PC-9 (cell line): ENCODE measurements around the gene RRP9. TPM values are rescaled to one million over a fixed set of nuclear protein-coding genes. Genes with fewer than 3 reads are reported as not detected.
"Not testable (repeated sequence)": the region's sequence is repeated elsewhere in the genome, so short reads cannot be mapped to it uniquely, and the experiment has no call there.

Experiments
- Bru-seq: library from RNA; stranded (reverse); fragments of 400-500 nt; gene quantifications from one replicate; lab custom pipeline; 2021; lab: Mats Ljungman, UMichigan
- BruChase-seq, 2 experiments: library from RNA; stranded (reverse); fragments of 400-500 nt; gene quantifications; one replicate each; lab custom pipeline; 2021; lab: Mats Ljungman, UMichigan
- BruUV-seq: library from RNA; stranded (reverse); fragments of 400-500 nt; replicated peaks from 2 replicates; lab custom pipeline; 2021; lab: Mats Ljungman, UMichigan
- CTCF ChIA-PET: fragments of 300-600 bp; sonication (Branson Sonifier 250); formaldehyde crosslinking; loops from one replicate; lab custom pipeline; 2022; ENCODE audit warnings: antibody characterized with exemption; lab: Charles Lee
- POLR2A ChIA-PET: fragments of 300-600 bp; sonication (Branson Sonifier 250); formaldehyde crosslinking; loops from one replicate; lab custom pipeline; 2022; ENCODE audit warnings: antibody characterized with exemption; ENCODE audit not compliant: unreplicated experiment; lab: Charles Lee
- DNase-seq, 2 experiments: peaks; one replicate each; pipeline versions ENCODE4 v3.0.0 to v3.0.0-alpha.2; 2015 to 2022; ENCODE audit warnings: mixed read lengths in 1 of 2
- H2AFZ ChIP-seq: fragments of 200-600 bp; sonication (generic); 2 replicates; pipeline ENCODE4 v1.8.1; 2017; ENCODE audit warnings: antibody characterized with exemption
- H3F3A ChIP-seq: fragments of 200-600 bp; sonication (generic); 2 replicates; pipeline ENCODE4 v1.8.1; 2017; ENCODE audit warnings: antibody characterized with exemption, mild to moderate bottlenecking, low read depth; ENCODE audit not compliant: insufficient read depth
- H3K27ac ChIP-seq: fragments of 200-600 bp; sonication (generic); 2 replicates; pipeline ENCODE4 v1.6.1; 2016; ENCODE audit warnings: mixed run types
- H3K27me3 ChIP-seq: fragments of 200-600 bp; sonication (generic); 2 replicates; pipeline ENCODE4 v1.6.1; 2016; ENCODE audit warnings: low read depth, mixed run types; ENCODE audit not compliant: insufficient read depth
- H3K36me3 ChIP-seq: fragments of 200-600 bp; sonication (generic); 2 replicates; pipeline ENCODE4 v1.6.1; 2016; ENCODE audit warnings: low read depth, mixed run types
- H3K4me1 ChIP-seq: fragments of 200-600 bp; sonication (generic); replicated peaks from 2 replicates; pipeline ENCODE4 v1.6.1; 2016; ENCODE audit warnings: mixed run types; ENCODE audit not compliant: insufficient read depth
- H3K4me2 ChIP-seq: fragments of 200-600 bp; sonication (generic); 2 replicates; pipeline ENCODE4 v1.6.1; 2017; ENCODE audit warnings: mixed run types
- H3K4me3 ChIP-seq: fragments of 200-600 bp; sonication (generic); 2 replicates; pipeline ENCODE4 v1.6.1; 2016; ENCODE audit warnings: mixed run types
- H3K79me2 ChIP-seq: fragments of 200-600 bp; sonication (generic); 2 replicates; pipeline ENCODE4 v1.6.1; 2017; ENCODE audit warnings: low read depth, mixed run types
- H3K9me2 ChIP-seq: fragments of 200-600 bp; sonication (generic); 2 replicates; pipeline ENCODE4 v1.8.1; 2017; ENCODE audit warnings: mild to moderate bottlenecking; ENCODE audit not compliant: insufficient read depth
- H3K9me3 ChIP-seq: fragments of 200-600 bp; sonication (generic); 2 replicates; pipeline ENCODE4 v1.8.1; 2016; ENCODE audit warnings: low read depth; ENCODE audit not compliant: insufficient read depth
- H4K20me1 ChIP-seq: fragments of 200-600 bp; sonication (generic); 2 replicates; pipeline ENCODE4 v1.8.1; 2017; ENCODE audit not compliant: insufficient read depth
- EZH2 ChIP-seq: fragments of 200-600 bp; sonication (generic); IDR thresholded peaks from 2 replicates; pipeline ENCODE4 v1.8.0; 2017; ENCODE audit warnings: antibody characterized with exemption, low read depth
- intact Hi-C: fragments of 100-400 bp; cut with micrococcal nuclease; formaldehyde crosslinking; loops from one replicate; pipeline ENCODE4 v1.10.0; 2022; ENCODE audit not compliant: unreplicated experiment
- long read RNA-seq: library from polyadenylated mRNA; stranded (forward); transcript quantifications from one replicate; pipeline ENCODE4 v2.0.0, GENCODE V29; 2022
- total RNA-seq: library from RNA; stranded (reverse); gene quantifications from 2 replicates; pipeline ENCODE4 v1.2.3, GENCODE V29; 2021
- TF ChIP-seq, protein P1 (sequence below): fragments of 200-600 bp; sonication (generic); conservative IDR thresholded peaks from 2 replicates; pipeline ENCODE4 v1.6.1; 2017; ENCODE audit warnings: mixed run types, antibody characterized with exemption, mild to moderate bottlenecking, moderate library complexity

RRP9 gene
- total RNA-seq (23.4 and 23.9 TPM in 2 replicates), Bru-seq, nascent RNA (percentile 59 among the genes with signal in this experiment), BruChase-seq, experiment 1, labeled RNA remaining after a 2-hour chase (percentile 52 among the genes with signal in this experiment), BruChase-seq, experiment 2, labeled RNA remaining after a 6-hour chase (percentile 75 among the genes with signal in this experiment)
- long read RNA-seq, transcript RRP9-201 (15 exons, 1,578 nt) = major isoform, 35 of 41 reads
- long read RNA-seq, partial matches to known transcripts = 2 of 41 reads
- long read RNA-seq, other reads (novel, unspliced or antisense) = 4 of 41 reads

DNA sequence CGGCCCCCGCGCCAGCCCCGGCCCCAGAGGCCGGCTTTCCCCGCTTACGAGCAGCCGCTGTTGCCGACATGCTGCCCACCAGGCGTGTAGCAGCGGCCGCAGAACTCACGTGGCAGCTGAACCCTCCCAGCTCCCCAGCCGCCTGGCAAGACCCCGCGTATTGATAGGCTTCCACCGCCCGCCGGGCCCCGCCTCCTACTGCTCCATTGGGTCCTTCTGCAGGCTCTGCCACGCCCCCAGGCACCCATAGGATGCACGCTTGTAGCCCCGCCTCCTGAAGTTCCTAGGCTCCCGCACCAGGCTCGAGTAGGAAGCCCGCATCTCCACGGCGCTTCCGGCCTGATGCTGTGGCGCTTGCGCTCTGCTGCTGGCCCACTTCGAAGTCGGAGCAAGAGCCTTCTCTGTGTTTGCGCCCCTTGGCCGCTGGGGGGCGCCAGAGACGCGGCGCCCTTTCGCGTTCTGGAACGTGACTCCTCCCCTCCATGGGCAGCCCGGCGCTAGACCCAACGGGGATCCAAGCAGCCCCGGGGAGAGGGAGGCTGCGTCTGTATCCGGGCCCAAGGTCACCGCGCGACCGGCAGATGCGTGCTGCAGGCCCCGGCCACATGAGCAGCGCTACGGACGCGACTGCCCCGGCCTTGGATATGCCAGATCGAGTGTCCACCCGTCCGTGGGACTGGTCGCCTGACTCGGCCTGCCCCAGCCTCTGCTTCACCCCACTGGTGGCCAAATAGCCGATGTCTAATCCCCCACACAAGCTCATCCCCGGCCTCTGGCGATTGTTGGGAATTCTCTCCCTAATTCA, at the start of gene RRP9, which contains the start of gene PARP3:
RRP9 (minus strand) TSS at position 107 of the 805 bp plus-strand sequence; CDS start at position 70, 37 bp downstream.
PARP3 (plus strand) TSS at position 566 of the 805 bp plus-strand sequence. CDS start 993 bp downstream, outside the sequence.
- no peak for TF ChIP-seq EZH2
- TF ChIP-seq, protein P1, sequence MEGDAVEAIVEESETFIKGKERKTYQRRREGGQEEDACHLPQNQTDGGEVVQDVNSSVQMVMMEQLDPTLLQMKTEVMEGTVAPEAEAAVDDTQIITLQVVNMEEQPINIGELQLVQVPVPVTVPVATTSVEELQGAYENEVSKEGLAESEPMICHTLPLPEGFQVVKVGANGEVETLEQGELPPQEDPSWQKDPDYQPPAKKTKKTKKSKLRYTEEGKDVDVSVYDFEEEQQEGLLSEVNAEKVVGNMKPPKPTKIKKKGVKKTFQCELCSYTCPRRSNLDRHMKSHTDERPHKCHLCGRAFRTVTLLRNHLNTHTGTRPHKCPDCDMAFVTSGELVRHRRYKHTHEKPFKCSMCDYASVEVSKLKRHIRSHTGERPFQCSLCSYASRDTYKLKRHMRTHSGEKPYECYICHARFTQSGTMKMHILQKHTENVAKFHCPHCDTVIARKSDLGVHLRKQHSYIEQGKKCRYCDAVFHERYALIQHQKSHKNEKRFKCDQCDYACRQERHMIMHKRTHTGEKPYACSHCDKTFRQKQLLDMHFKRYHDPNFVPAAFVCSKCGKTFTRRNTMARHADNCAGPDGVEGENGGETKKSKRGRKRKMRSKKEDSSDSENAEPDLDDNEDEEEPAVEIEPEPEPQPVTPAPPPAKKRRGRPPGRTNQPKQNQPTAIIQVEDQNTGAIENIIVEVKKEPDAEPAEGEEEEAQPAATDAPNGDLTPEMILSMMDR = peak; percentile 94
- intact Hi-C loops = loop anchor here (1.0 to 5.0 kb wide), 9 partner anchors 32 to 395 kb away; partner anchors contain the start of genes ABHD14B, ACY1, DUSP7 and RPL29

DNA sequence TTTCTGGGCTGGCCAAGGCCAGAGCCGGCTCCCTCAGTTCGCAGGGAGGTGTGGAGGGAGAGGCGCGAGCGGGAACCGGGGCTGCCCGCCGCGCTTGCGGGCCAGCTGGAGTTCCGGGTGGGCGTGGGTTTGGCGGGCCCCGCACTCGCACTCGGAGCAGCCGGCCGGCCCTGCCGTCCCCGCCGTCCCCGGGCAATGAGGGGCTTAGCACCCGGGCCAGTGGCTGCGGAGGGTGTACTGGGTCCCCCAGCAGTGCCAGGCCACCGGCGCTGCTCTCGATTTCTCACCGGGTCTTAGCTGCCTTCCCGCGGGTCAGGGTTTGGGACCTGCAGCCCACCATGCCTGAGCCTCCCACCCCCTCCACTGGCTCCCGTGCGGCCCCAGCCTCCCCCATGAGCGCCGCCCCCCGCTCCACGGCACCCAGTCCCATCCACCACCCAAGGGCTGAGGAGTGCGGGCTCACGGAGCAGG, 48.8 kb upstream of the RRP9 start:
- H3K36me3 ChIP-seq = peaks cover 24% of the 10 kb centered on the region
- intact Hi-C loops, H3K4me2 ChIP-seq, H3K4me3 ChIP-seq, DNase-seq, H4K20me1 ChIP-seq, BruUV-seq, H3K9me2 ChIP-seq, H2AFZ ChIP-seq, H3K27me3 ChIP-seq, H3K27ac ChIP-seq, H3K9me3 ChIP-seq: not testable (repeated sequence)
- peaks cover 11% of the 10 kb centered on the region for H3K4me1 ChIP-seq
- H3F3A ChIP-seq = peaks cover 69% of the 10 kb centered on the region
- ChIA-PET POLR2A (interaction anchor here (0.6 kb wide), 1 partner anchor 298 kb away, joined by 4 read pairs; no protein-coding TSS in a partner anchor), CTCF (interaction anchor here (0.6 kb wide), 1 partner anchor 11 kb away, joined by 4 read pairs; no protein-coding TSS in a partner anchor)
- H3K79me2 ChIP-seq = peaks cover 32% of the 10 kb centered on the region

More for the DNA sequence above, at the start of gene RRP9, which contains the start of gene PARP3:
- DNase-seq = peak; percentile 98 to 99
- H3K36me3 ChIP-seq = no peaks in the 10 kb centered on the region; the same call in 1 of the 2 replicates
- H3K4me1 ChIP-seq = peaks cover 16% of the 10 kb centered on the region; the same call in 1 of the 2 replicates
- H3K9me2 ChIP-seq = no peaks in the 10 kb centered on the region
- peak within 1 kb of the TSS; percentile 85 for H3K4me3 ChIP-seq
- no peaks in the 10 kb centered on the region; the same call in 1 of the 2 replicates for H3F3A ChIP-seq
- POLR2A ChIA-PET = interaction anchor here (0.5 to 1.1 kb wide), 5 partner anchors 32 to 277 kb away, joined by 3 read pairs; partner anchors contain the start of genes ABHD14B and RPL29
- CTCF ChIA-PET = interaction anchor here (0.5 to 1.2 kb wide), 9 partner anchors 33 to 638 kb away, joined by 3 to 4 read pairs (median 3); partner anchors contain the start of genes ABHD14A and DUSP7
- H3K4me2 ChIP-seq = peak within 1 kb of the TSS; percentile 98
- peaks cover 26% of the 10 kb centered on the region for H3K79me2 ChIP-seq
- H3K9me3 ChIP-seq = no peaks in the 10 kb centered on the region
- peak within 1 kb of the TSS; percentile 88 for H2AFZ ChIP-seq
- H3K27ac ChIP-seq = peak within 1 kb of the TSS; percentile 68
- no peaks in the 10 kb centered on the region for H3K27me3 ChIP-seq
- BruUV-seq = no TSS peak
- peaks cover 5% of the 10 kb centered on the region; the same call in 1 of the 2 replicates for H4K20me1 ChIP-seq

DNA sequence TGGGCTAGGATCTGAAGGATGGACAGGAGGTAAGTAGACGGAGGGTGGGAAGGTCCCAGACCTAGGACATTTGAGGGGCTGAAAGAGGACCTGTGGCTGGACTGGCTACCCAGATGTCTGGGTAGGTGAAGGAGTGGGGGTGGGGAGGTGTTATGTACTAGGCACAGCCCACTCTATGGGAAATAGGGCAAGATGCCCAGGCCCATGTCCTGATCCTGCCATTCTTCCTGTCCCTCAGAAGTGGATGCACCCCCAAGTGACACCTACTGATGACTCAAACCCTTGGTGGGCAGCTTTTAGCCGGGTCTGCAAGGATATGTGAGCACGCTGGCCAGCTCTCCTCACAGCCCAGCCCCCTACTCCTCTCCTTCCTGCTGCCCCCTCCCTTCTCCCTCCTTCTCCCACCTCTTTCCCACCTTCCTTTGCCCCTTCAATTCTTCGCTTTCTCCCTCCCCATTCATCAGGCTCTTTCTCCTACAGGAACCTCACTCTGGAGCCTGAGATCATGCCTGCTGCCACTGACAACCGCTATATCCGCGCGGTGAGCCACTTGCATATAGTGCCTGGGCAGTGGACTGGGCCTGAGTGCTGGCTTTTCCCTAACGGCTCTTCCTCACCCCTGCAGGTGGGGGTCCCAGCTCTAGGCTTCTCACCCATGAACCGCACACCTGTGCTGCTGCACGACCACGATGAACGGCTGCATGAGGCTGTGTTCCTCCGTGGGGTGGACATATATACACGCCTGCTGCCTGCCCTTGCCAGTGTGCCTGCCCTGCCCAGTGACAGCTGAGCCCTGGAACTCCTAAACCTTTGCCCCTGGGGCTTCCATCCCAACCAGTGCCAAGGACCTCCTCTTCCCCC, 46.8 kb upstream of the RRP9 start:
- no peak overlapping the region for H2AFZ ChIP-seq
- H3K4me2 ChIP-seq = no peak overlapping the region
- H3K4me1 ChIP-seq = peaks cover 12% of the 10 kb centered on the region
- no peak for DNase-seq
- TF ChIP-seq, protein P1 = no peak
- no peak for TF ChIP-seq EZH2
- CTCF ChIA-PET = no interaction called here
- no peaks in the 10 kb centered on the region for H3K9me2 ChIP-seq
- H3K36me3 ChIP-seq = peaks cover 9% of the 10 kb centered on the region; the same call in 1 of the 2 replicates
- POLR2A ChIA-PET = interaction anchor here (0.6 kb wide), 1 partner anchor 262 kb away, joined by 9 read pairs; no protein-coding TSS in a partner anchor
- H3K79me2 ChIP-seq = peaks cover 19% of the 10 kb centered on the region
- H3K9me3 ChIP-seq = no peaks in the 10 kb centered on the region
- no peaks in the 10 kb centered on the region for H3K27me3 ChIP-seq
- H4K20me1 ChIP-seq = 0 out of 2 replicates have a peak, but pooled peaks cover 10% of the 10 kb centered on the region
- H3K27ac ChIP-seq = no peak overlapping the region
- peaks cover 58% of the 10 kb centered on the region for H3F3A ChIP-seq
- H3K4me3 ChIP-seq = no peak overlapping the region
- BruUV-seq = no TSS peak
- intact Hi-C loops = no loop called here
